ENCODE data around the gene ZCCHC24. TPM values are rescaled to one million over a fixed set of nuclear protein-coding genes. Genes with fewer than 3 reads are reported as not detected.
A peak's percentile ranks its signal among the peaks of the same experiment; 100 is the strongest.

The ZCCHC24 gene
- total RNA-seq = 10 to 100 TPM; 79.3 to 99.6 TPM
- polyA plus RNA-seq = 10 to 100 TPM; 42.2 to 60.4 TPM
- long read RNA-seq, donor 1, full-length matches to known transcripts = 4 of 132 reads
- long read RNA-seq, donor 1, partial matches to known transcripts = 4 of 132 reads
- long read RNA-seq, donor 1, other reads (novel, unspliced or antisense) = 124 of 132 reads
- long read RNA-seq, donor 2, full-length matches to known transcripts = 32 of 125 reads
- long read RNA-seq, donor 2, partial matches to known transcripts = 2 of 125 reads
- long read RNA-seq, donor 2, other reads (novel, unspliced or antisense) = 91 of 125 reads

DNA sequence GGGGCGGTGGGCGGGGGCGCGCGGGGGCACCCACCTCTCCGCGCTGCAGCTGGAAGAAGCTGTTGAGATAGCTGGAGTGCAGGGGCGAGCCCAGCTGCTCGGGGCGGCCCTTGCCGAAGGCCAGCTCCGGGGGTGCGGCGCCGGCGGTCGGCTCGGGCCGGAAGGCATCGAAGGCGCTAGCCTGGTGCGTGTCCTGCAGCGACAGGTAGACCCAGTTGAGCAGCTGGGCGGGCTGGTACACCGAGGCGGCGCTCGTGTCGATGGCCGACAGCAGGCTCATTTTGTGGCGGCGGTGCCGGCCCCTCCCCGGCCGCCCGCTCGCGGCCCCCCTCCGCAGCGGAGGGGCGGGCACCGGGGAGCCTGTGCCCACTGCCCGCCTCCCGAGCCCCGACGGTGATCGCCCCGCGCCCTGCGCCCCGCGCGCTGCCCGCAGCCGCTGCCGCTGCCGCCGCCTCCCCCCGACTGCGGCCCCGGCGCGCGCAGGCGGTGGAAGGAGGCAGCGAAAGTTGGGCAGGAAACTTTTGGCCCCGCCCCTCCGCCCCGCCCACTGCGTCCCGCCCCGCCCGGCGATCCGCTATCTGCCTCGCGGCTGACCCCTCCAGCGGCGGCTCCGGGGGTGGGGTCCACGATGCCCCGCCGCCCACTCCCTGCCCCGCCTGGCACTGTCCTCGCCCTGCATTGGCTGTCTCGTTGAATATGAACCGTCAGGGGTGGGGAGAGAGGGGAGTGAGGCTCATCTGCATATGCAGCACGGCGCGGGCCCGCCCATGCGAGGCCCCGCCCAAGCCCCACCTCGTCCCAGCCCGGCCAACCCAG is at the start of gene ZCCHC24:
Gene ZCCHC24 (minus strand): TSS at position 464 of the 816 bp plus-strand sequence. CDS start 184 bp downstream, at position 280.
- Histone ChIP-seq H3K27me3 (ENCODE audit: control insufficient read depth in 1 of 2, insufficient read depth in 2 of 2, low read length in 1 of 2) (no peaks in the 10 kb centered on the region), H3K36me3 (ENCODE audit: control insufficient read depth in 1 of 2, insufficient read depth in 2 of 2, low read length in 1 of 2) (no peaks in the 10 kb centered on the region), H3K9me3 (ENCODE audit: control insufficient read depth, low read length) (no peaks in the 10 kb centered on the region), H3K4me1 (ENCODE audit: control insufficient read depth in 1 of 2, insufficient read depth in 2 of 2, low read length in 2 of 2) (no peaks in the 10 kb centered on the region), H3K27ac (ENCODE audit: low read depth in 1 of 2, low read length in 2 of 2) (peak within 1 kb of the TSS; percentile 38 to 90), H3K4me3 (ENCODE audit: low read length in 2 of 2) (peak within 1 kb of the TSS; percentile 87 to 90)
- peak; percentile 99 for DNase-seq
- ATAC-seq (ENCODE audit: low FRiP score) = peak; percentile 96
- intact Hi-C loops (cut with DNase I) = loop anchor here in 1 of 2 donors (1.0 kb wide), 1 partner anchor 66 kb away; no protein-coding TSS in a partner anchor
- 1% methylated on average over 42 to 95 of the region's 95 CpGs for WGBS, 2 donors

DNA sequence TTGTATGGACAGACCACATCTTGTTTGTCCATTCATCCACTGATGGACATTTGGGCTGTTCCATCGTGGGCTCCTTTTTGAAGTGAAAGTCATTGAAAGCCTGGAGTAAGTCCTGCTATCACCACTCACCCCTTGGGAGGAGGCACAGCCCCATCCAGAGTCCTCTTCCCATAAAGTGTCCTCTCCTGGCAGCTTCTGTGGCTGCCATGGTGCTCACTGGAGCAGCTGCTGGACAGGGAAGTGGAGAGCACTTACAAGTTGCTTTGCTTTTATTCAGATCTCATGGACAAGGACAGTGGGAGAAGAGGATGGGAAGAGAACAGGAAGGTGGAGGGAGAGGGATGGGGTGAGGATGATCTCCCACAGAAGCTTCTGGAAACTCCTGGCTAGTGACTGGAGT is 48.4 kb upstream of the ZCCHC24 start:
- Histone ChIP-seq H3K27ac (ENCODE audit: low read depth in 1 of 2, low read length in 2 of 2) (no peak overlapping the region), H3K4me3 (ENCODE audit: low read length in 2 of 2) (no peak overlapping the region), H3K9me3 (ENCODE audit: control insufficient read depth, low read length) (no peaks in the 10 kb centered on the region), H3K27me3 (ENCODE audit: control insufficient read depth in 1 of 2, insufficient read depth in 2 of 2, low read length in 1 of 2) (no peaks in the 10 kb centered on the region), H3K4me1 (ENCODE audit: control insufficient read depth in 1 of 2, insufficient read depth in 2 of 2, low read length in 2 of 2) (no peaks in the 10 kb centered on the region), H3K36me3 (ENCODE audit: control insufficient read depth in 1 of 2, insufficient read depth in 2 of 2, low read length in 1 of 2) (no peaks in the 10 kb centered on the region)
- intact Hi-C loops (cut with DNase I) = no loop called here
- DNase-seq = no peak
- 73 to 80% methylated on average over 1 of the region's 1 CpG for WGBS, 2 donors
- no peak for ATAC-seq (ENCODE audit: low FRiP score)

DNA sequence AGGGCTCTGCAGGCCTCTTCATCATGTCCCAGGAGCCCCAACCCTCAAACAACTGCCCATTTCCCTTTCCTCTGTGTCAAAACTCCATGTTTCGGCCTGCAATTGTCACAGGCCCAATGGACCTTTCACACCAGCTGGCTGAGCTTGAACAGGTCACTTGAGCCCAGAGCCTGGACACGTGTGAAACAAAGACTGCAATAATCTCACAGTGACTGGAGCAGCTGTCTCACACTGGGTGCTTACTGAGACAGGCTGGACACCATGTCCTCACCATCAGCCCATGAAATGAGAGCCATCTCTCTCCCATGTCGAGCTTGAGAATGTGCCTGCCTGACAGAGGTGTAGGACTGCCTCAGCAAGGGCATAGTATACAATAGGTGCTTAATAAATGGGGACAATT is 47.4 kb upstream of the ZCCHC24 start:
- no peaks in the 10 kb centered on the region for H3K27me3 ChIP-seq (ENCODE audit: control insufficient read depth in 1 of 2, insufficient read depth in 2 of 2, low read length in 1 of 2)
- no peak overlapping the region for H3K4me3 ChIP-seq (ENCODE audit: low read length in 2 of 2)
- H3K36me3 ChIP-seq (ENCODE audit: control insufficient read depth in 1 of 2, insufficient read depth in 2 of 2, low read length in 1 of 2) = no peaks in the 10 kb centered on the region
- no peaks in the 10 kb centered on the region for H3K9me3 ChIP-seq (ENCODE audit: control insufficient read depth, low read length)
- no peak overlapping the region for H3K27ac ChIP-seq (ENCODE audit: low read depth in 1 of 2, low read length in 2 of 2)
- DNase-seq = no peak
- H3K4me1 ChIP-seq (ENCODE audit: control insufficient read depth in 1 of 2, insufficient read depth in 2 of 2, low read length in 2 of 2) = no peaks in the 10 kb centered on the region
- 80 to 85% methylated on average over 3 of the region's 3 CpGs for WGBS, 2 donors
- intact Hi-C loops (cut with DNase I) = no loop called here
- ATAC-seq (ENCODE audit: low FRiP score) = no peak

DNA sequence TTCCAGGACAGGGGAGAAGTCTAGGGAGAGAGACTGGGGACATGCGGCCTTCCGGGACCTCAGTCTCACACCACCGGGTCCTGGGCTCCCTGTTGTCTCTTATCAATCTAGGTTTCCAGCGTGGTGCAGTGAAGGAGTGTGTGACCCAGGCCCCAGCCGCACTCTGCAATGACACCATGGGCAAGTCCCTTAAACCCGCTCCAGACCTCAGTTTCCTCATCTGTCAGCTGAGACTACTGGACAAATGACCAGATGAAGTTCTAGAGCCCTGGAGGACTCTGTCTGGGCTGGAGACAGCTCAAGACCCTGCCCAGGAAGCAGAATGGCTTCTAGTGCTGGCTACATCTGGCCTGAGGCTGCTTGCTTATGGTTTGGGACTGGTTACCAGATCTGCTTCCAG is 46.8 kb upstream of the ZCCHC24 start:
- H3K27me3 ChIP-seq (ENCODE audit: control insufficient read depth in 1 of 2, insufficient read depth in 2 of 2, low read length in 1 of 2) = no peaks in the 10 kb centered on the region
- H3K4me3 ChIP-seq (ENCODE audit: low read length in 2 of 2) = no peak overlapping the region
- H3K36me3 ChIP-seq (ENCODE audit: control insufficient read depth in 1 of 2, insufficient read depth in 2 of 2, low read length in 1 of 2) = no peaks in the 10 kb centered on the region
- no peaks in the 10 kb centered on the region for H3K4me1 ChIP-seq (ENCODE audit: control insufficient read depth in 1 of 2, insufficient read depth in 2 of 2, low read length in 2 of 2)
- no peaks in the 10 kb centered on the region for H3K9me3 ChIP-seq (ENCODE audit: control insufficient read depth, low read length)
- WGBS, 2 donors = 95 to 98% methylated on average over 6 of the region's 6 CpGs
- DNase-seq = no peak
- no peak overlapping the region for H3K27ac ChIP-seq (ENCODE audit: low read depth in 1 of 2, low read length in 2 of 2)
- intact Hi-C loops (cut with DNase I) = no loop called here
- no peak for ATAC-seq (ENCODE audit: low FRiP score)

DNA sequence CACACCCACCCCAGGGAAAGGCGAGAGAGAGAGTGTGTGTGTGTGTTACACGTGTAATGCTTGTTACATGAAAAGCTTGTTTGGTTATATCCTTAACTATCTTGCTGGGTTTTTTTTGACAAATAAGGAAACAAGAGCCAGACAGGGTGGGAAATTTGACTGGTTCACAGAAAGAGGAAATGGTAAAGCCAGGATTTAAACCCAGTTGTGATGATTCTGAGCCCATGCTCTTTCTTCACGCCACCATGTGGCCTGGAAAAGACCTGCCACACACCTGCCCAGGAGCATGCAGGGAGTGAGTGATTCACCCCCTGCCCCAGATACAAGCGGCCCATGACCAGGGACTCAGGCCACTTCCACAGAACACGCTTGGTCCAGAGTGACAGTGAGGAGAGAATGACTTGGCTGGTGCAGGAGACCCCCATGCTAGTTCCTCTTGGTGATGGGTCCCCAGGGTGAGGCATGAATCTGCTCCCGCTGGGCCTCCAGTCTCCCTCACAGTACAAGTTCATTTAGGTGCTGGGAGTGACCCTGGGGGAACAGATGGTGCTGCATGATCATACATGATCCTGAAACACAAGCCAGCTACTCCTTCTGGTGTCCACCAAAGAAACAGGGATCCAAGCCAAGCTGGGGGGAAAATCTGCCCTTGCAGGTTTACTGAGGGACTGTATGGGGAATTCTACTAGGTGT is 45.9 kb upstream of the ZCCHC24 start:
- DNase-seq (no peak), ATAC-seq (ENCODE audit: low FRiP score) (no peak)
- Histone ChIP-seq H3K4me1 (ENCODE audit: control insufficient read depth in 1 of 2, insufficient read depth in 2 of 2, low read length in 2 of 2) (no peaks in the 10 kb centered on the region), H3K9me3 (ENCODE audit: control insufficient read depth, low read length) (no peaks in the 10 kb centered on the region), H3K27ac (ENCODE audit: low read depth in 1 of 2, low read length in 2 of 2) (no peak overlapping the region), H3K36me3 (ENCODE audit: control insufficient read depth in 1 of 2, insufficient read depth in 2 of 2, low read length in 1 of 2) (no peaks in the 10 kb centered on the region), H3K4me3 (ENCODE audit: low read length in 2 of 2) (no peak overlapping the region), H3K27me3 (ENCODE audit: control insufficient read depth in 1 of 2, insufficient read depth in 2 of 2, low read length in 1 of 2) (no peaks in the 10 kb centered on the region)
- WGBS, 2 donors = 90 to 93% methylated on average over 6 of the region's 6 CpGs
- intact Hi-C loops (cut with DNase I) = no loop called here

DNA sequence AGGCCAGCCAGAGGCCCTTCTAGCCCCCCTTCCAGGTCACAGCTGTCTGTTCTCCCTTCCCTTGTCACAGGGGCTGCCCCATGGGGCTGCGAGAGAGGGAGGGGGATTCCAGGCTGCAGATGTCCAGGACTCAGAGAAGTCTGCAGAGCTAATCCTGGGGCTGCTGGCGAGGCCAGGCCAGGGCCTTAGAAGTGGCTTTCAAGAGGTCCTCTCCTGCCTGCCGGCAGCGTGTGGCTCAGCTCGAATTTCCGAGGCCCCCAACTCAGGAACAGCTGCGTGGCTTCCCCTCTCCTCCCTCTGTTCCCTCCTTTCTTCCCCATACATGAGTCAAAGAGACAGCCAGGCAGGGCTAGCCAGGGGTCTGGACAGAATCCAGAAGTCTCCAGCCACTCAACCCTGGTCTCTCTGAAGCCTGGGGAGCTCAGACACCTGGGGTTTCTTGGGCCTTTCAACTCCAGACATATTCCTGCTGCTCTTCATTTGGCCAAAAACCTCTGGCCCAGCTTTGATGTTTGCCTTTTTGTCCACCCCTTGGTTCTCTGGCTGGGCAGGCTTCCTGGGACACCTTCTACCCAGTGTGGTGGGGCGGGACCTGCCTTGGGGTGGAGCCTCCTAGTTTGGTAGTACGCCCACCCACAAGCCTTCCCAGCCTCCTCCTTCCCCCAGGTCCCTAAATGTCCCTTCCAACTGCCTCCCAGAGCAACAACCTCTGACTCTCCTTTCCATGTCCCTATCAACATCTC is 45.1 kb upstream of the ZCCHC24 start:
- H3K27ac ChIP-seq (ENCODE audit: low read depth in 1 of 2, low read length in 2 of 2) = no peak overlapping the region
- no peak overlapping the region for H3K4me3 ChIP-seq (ENCODE audit: low read length in 2 of 2)

DNA sequence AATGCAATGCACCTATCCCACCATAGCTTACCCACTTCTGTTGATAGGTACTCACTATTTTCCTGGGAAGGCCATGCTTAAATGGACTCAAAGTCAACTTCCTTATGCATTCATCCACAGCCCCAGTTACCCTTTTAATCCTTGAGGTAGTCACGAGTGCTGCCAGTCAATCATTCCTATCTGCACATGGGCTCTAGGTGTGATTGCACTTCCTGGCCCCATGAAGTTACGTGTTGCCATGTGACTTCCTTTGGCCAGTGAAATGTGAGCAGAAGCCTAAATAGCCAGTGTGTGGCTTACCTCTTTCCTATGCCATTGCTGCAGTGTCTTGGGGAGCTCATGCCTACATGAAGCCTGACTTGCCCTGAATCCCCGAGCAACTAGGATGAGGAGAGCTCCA is 43.4 kb upstream of the ZCCHC24 start:
- Histone ChIP-seq H3K4me1 (ENCODE audit: control insufficient read depth in 1 of 2, insufficient read depth in 2 of 2, low read length in 2 of 2) (no peaks in the 10 kb centered on the region), H3K36me3 (ENCODE audit: control insufficient read depth in 1 of 2, insufficient read depth in 2 of 2, low read length in 1 of 2) (no peaks in the 10 kb centered on the region), H3K27ac (ENCODE audit: low read depth in 1 of 2, low read length in 2 of 2) (no peak overlapping the region), H3K4me3 (ENCODE audit: low read length in 2 of 2) (no peak overlapping the region), H3K9me3 (ENCODE audit: control insufficient read depth, low read length) (no peaks in the 10 kb centered on the region), H3K27me3 (ENCODE audit: control insufficient read depth in 1 of 2, insufficient read depth in 2 of 2, low read length in 1 of 2) (no peaks in the 10 kb centered on the region)
- ATAC-seq (ENCODE audit: low FRiP score) (no peak), DNase-seq (no peak)
- 97% methylated on average over 3 of the region's 3 CpGs for WGBS, 2 donors
- intact Hi-C loops (cut with DNase I) = no loop called here

More for the DNA sequence above, 45.1 kb upstream of the ZCCHC24 start:
- Histone ChIP-seq H3K36me3 (ENCODE audit: control insufficient read depth in 1 of 2, insufficient read depth in 2 of 2, low read length in 1 of 2) (no peaks in the 10 kb centered on the region), H3K4me1 (ENCODE audit: control insufficient read depth in 1 of 2, insufficient read depth in 2 of 2, low read length in 2 of 2) (no peaks in the 10 kb centered on the region), H3K27me3 (ENCODE audit: control insufficient read depth in 1 of 2, insufficient read depth in 2 of 2, low read length in 1 of 2) (no peaks in the 10 kb centered on the region), H3K9me3 (ENCODE audit: control insufficient read depth, low read length) (no peaks in the 10 kb centered on the region)
- 82 to 83% methylated on average over 9 of the region's 9 CpGs for WGBS, 2 donors
- intact Hi-C loops (cut with DNase I) = no loop called here
- DNase-seq (no peak), ATAC-seq (ENCODE audit: low FRiP score) (no peak)

DNA sequence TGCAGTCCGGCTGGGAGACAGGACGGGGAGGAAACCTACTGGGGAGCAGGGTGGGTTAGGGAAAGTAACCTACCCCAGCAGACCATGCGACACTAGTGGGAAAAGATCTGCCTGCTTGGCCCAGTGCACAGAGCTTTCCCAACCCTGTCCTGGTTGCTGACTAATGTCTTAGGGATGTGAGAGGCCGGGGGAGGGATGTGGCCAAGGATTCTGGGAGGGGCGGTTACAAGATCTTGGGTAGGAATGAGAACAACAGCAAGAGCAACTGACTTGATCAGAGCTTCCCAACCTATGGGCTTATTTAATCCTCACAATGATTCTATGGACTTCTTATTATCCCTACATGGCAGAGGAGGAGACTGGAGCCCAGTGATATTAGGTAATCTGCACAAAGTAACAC is 42.9 kb upstream of the ZCCHC24 start:
- WGBS, 2 donors = 42 to 46% methylated on average over 5 of the region's 5 CpGs
- peak; percentile 85 to 88 for DNase-seq
- Histone ChIP-seq H3K27me3 (ENCODE audit: control insufficient read depth in 1 of 2, insufficient read depth in 2 of 2, low read length in 1 of 2) (no peaks in the 10 kb centered on the region), H3K4me3 (ENCODE audit: low read length in 2 of 2) (no peak overlapping the region), H3K4me1 (ENCODE audit: control insufficient read depth in 1 of 2, insufficient read depth in 2 of 2, low read length in 2 of 2) (no peaks in the 10 kb centered on the region), H3K9me3 (ENCODE audit: control insufficient read depth, low read length) (no peaks in the 10 kb centered on the region), H3K27ac (ENCODE audit: low read depth in 1 of 2, low read length in 2 of 2) (peak overlapping the region in 1 of 2 donors; percentile 31), H3K36me3 (ENCODE audit: control insufficient read depth in 1 of 2, insufficient read depth in 2 of 2, low read length in 1 of 2) (no peaks in the 10 kb centered on the region)
- peak; percentile 90 for ATAC-seq (ENCODE audit: low FRiP score)
- intact Hi-C loops (cut with DNase I) = no loop called here
